Panc1 (cell line): ENCODE data around the gene MAPK8IP3.
"Not testable (repeated sequence)": the region's sequence is repeated elsewhere in the genome, so short reads cannot be mapped to it uniquely, and the experiment has no call there.

Experiments
- POLR2AphosphoS5 ChIP-seq: IDR thresholded peaks from 2 replicates; pipeline ENCODE4 v1.6.1; 2012; ENCODE audit warnings: mild to moderate bottlenecking, low read depth, low read length, moderate library complexity
- REST ChIP-seq, 2 experiments: IDR thresholded peaks; 2 replicates each; pipeline ENCODE4 v1.6.1; 2011 to 2012; ENCODE audit warnings: low read depth in 2 of 2, control low read depth in 1 of 2, low read length in 1 of 2, mild to moderate bottlenecking in 1 of 2, moderate library complexity in 1 of 2; ENCODE audit not compliant: insufficient read depth in 1 of 2
- SIN3A ChIP-seq: IDR thresholded peaks from 2 replicates; pipeline ENCODE4 v1.6.1; 2012; ENCODE audit warnings: low read depth, mild to moderate bottlenecking, low read length, moderate library complexity, borderline replicate concordance; ENCODE audit not compliant: insufficient read depth
- TF ChIP-seq, protein P1 (sequence below): fragments of 450-650 bp; IDR thresholded peaks from 2 replicates; pipeline ENCODE4 v1.5.1; 2017; ENCODE audit warnings: mild to moderate bottlenecking

- TF ChIP-seq, protein P1, sequence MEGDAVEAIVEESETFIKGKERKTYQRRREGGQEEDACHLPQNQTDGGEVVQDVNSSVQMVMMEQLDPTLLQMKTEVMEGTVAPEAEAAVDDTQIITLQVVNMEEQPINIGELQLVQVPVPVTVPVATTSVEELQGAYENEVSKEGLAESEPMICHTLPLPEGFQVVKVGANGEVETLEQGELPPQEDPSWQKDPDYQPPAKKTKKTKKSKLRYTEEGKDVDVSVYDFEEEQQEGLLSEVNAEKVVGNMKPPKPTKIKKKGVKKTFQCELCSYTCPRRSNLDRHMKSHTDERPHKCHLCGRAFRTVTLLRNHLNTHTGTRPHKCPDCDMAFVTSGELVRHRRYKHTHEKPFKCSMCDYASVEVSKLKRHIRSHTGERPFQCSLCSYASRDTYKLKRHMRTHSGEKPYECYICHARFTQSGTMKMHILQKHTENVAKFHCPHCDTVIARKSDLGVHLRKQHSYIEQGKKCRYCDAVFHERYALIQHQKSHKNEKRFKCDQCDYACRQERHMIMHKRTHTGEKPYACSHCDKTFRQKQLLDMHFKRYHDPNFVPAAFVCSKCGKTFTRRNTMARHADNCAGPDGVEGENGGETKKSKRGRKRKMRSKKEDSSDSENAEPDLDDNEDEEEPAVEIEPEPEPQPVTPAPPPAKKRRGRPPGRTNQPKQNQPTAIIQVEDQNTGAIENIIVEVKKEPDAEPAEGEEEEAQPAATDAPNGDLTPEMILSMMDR = not testable (repeated sequence)
- TF ChIP-seq POLR2AphosphoS5; REST (IDR thresholded peaks at IDR 0.05; ENCODE audit: insufficient read depth in 1 of 2, low read depth in 2 of 2, low read length in 1 of 2); SIN3A: not testable (repeated sequence)
Measured at GRCh38 chr16:1799263-1799662, 93.3 kb downstream of the MAPK8IP3 start.
